Parietal lobe (tissue), 1 donor: ENCODE measurements around the gene IRAK1BP1. TPM values are rescaled to one million over a fixed set of nuclear protein-coding genes. Genes with fewer than 3 reads are reported as not detected.

Experiments used
- total RNA-seq: library from RNA; depleted of rRNA; stranded (reverse); fragments of >200 nt; gene quantifications from one replicate; pipeline ENCODE4 v1.2.3, GENCODE V29; 2014

The IRAK1BP1 gene, protein sequence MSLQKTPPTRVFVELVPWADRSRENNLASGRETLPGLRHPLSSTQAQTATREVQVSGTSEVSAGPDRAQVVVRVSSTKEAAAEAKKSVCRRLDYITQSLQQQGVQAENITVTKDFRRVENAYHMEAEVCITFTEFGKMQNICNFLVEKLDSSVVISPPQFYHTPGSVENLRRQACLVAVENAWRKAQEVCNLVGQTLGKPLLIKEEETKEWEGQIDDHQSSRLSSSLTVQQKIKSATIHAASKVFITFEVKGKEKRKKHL
- 35.4 TPM for total RNA-seq

GRCh38 chr6:78867370-78868040 lies at the start of gene IRAK1BP1:
Gene IRAK1BP1 (plus strand): TSS chr6:78867551. CDS start chr6:78867577, 26 bp downstream.

Other genes starting within 250 kb of the IRAK1BP1 start
- gene PHIP, start 210.7 kb downstream of the IRAK1BP1 start, total RNA-seq, result 102 TPM